H1 (cell line): ENCODE data around the gene C22orf42. TPM values are rescaled to one million over a fixed set of nuclear protein-coding genes. Genes with fewer than 3 reads are reported as not detected.
"Not testable (repeated sequence)": the region's sequence is repeated elsewhere in the genome, so short reads cannot be mapped to it uniquely, and the experiment has no call there.

Experiments used
- CTCF ChIA-PET: fragments of 300-600 bp; sonication (Branson Sonifier 250); formaldehyde crosslinking; loops from one replicate; lab custom pipeline; 2021; ENCODE audit not compliant: partially characterized antibody; lab: Charles Lee
- POLR2A ChIA-PET: fragments of 300-600 bp; sonication (Branson Sonifier 250); formaldehyde crosslinking; loops from one replicate; lab custom pipeline; 2021; ENCODE audit warnings: inconsistent platforms; ENCODE audit not compliant: partially characterized antibody; lab: Charles Lee
- DNase-seq, 2 experiments: peaks; one replicate each; pipeline versions ENCODE4 v3.0.0 to v3.0.0-alpha.2; 2010 to 2022; ENCODE audit warnings: low spot score in 2 of 2, low read depth in 1 of 2, mixed read lengths in 1 of 2
- FAIRE-seq: peaks from 2 replicates; lab custom pipeline; 2011; peaks lifted over from hg19 to GRCh38; lab: Jason Lieb, UNC
- H2AFZ ChIP-seq: 2 replicates; pipeline ENCODE4 v1.8.1; 2012; ENCODE audit warnings: low read length, inconsistent platforms
- H2AK5ac ChIP-seq: 2 replicates; pipeline ENCODE4 v1.6.1; 2013; ENCODE audit warnings: low read depth, low read length
- H2BK120ac ChIP-seq: replicated peaks from 2 replicates; pipeline ENCODE3; 2013; ENCODE audit warnings: low read depth, low read length, inconsistent platforms
- H2BK12ac ChIP-seq: 2 replicates; pipeline ENCODE4 v1.6.1; 2013; ENCODE audit warnings: low read depth, low read length
- H2BK15ac ChIP-seq: 2 replicates; pipeline ENCODE4 v1.6.1; 2013; ENCODE audit warnings: low read length
- H2BK20ac ChIP-seq: 2 replicates; pipeline ENCODE4 v1.6.1; 2013; ENCODE audit warnings: low read length
- H2BK5ac ChIP-seq: 2 replicates; pipeline ENCODE4 v1.6.1; 2013; ENCODE audit warnings: low read depth, low read length
- H3K14ac ChIP-seq: 2 replicates; pipeline ENCODE4 v1.6.1; 2013; ENCODE audit warnings: inconsistent platforms; ENCODE audit not compliant: insufficient read length
- H3K18ac ChIP-seq: 2 replicates; pipeline ENCODE4 v1.6.1; 2013; ENCODE audit warnings: low read length; ENCODE audit errors: extremely low read depth
- H3K23ac ChIP-seq: 2 replicates; pipeline ENCODE4 v1.6.1; 2013; ENCODE audit warnings: inconsistent platforms; ENCODE audit not compliant: insufficient read length
- H3K23me2 ChIP-seq: 2 replicates; pipeline ENCODE4 v1.6.1; 2013; ENCODE audit warnings: low read depth, low read length
- H3K27ac ChIP-seq: 2 replicates; pipeline ENCODE4 v1.6.1; 2011; ENCODE audit warnings: low read depth, low read length, inconsistent platforms
- H3K27me3 ChIP-seq, 4 experiments: replicated peaks in 1 of 4; 1 replicate in 1 of 4; 2 replicates in 3 of 4; pipeline versions ENCODE4 v1.6.1 to v1.8.1; 2011 to 2013; ENCODE audit warnings: low read length in 3 of 4, mild to moderate bottlenecking in 3 of 4, inconsistent platforms in 2 of 4, mixed read lengths in 2 of 4, moderate library complexity in 1 of 4; ENCODE audit not compliant: control insufficient read depth in 3 of 4, insufficient read depth in 3 of 4; ENCODE audit errors: extremely low read depth in 1 of 4
- H3K36me3 ChIP-seq, 4 experiments: 2 replicates each; pipeline versions ENCODE4 v1.6.1 to v1.8.1; 2011 to 2013; ENCODE audit warnings: mild to moderate bottlenecking in 4 of 4, low read length in 3 of 4, moderate library complexity in 2 of 4, control low read depth in 1 of 4, inconsistent platforms in 1 of 4; ENCODE audit not compliant: insufficient read depth in 4 of 4, control insufficient read depth in 2 of 4
- H3K4ac ChIP-seq: replicated peaks from 2 replicates; pipeline ENCODE3; 2013; ENCODE audit warnings: low read length, low read depth, mixed read lengths, inconsistent platforms; ENCODE audit not compliant: insufficient read length
- H3K4me1 ChIP-seq, 4 experiments: replicated peaks in 1 of 4; 1 replicate in 1 of 4; 2 replicates in 3 of 4; pipeline versions ENCODE4 v1.6.1 to v1.8.1; 2011 to 2013; ENCODE audit warnings: low read length in 3 of 4, inconsistent platforms in 2 of 4, mixed read lengths in 1 of 4; ENCODE audit not compliant: insufficient read depth in 4 of 4, control insufficient read depth in 3 of 4
- H3K4me2 ChIP-seq, 2 experiments: 2 replicates each; pipeline versions ENCODE4 v1.6.1 to v1.8.1; 2011 to 2013; ENCODE audit warnings: low read depth in 2 of 2, low read length in 2 of 2, control low read depth in 1 of 2, inconsistent platforms in 1 of 2, mild to moderate bottlenecking in 1 of 2; ENCODE audit not compliant: insufficient read depth in 1 of 2
- H3K4me3 ChIP-seq, 4 experiments: fragments of 200-600, 300-600 bp in 1 of 4; sonication (generic), shearing (Covaris generic), sonication (Bioruptor Twin) in 1 of 4; 2 replicates each; pipeline versions ENCODE4 v1.5.1 to v1.8.1; 2011 to 2016; ENCODE audit warnings: low read length in 4 of 4, low read depth in 3 of 4, control low read depth in 2 of 4, inconsistent platforms in 2 of 4, mild to moderate bottlenecking in 2 of 4, mixed read lengths in 1 of 4, moderate library complexity in 1 of 4; ENCODE audit not compliant: insufficient read depth in 2 of 4; ENCODE audit errors: extremely low read depth in 1 of 4
- H3K56ac ChIP-seq: replicated peaks from 2 replicates; pipeline ENCODE3; 2013; ENCODE audit warnings: low read depth, mild to moderate bottlenecking, mixed read lengths, low read length, inconsistent platforms; ENCODE audit not compliant: insufficient read length
- H3K79me1 ChIP-seq: 2 replicates; pipeline ENCODE4 v1.6.1; 2013; ENCODE audit warnings: low read depth, low read length, control low read depth
- H3K79me2 ChIP-seq, 2 experiments: 2 replicates each; pipeline versions ENCODE4 v1.6.1 to v1.8.1; 2012 to 2013; ENCODE audit warnings: low read length in 2 of 2, mild to moderate bottlenecking in 2 of 2, inconsistent platforms in 1 of 2; ENCODE audit not compliant: insufficient read depth in 2 of 2, control insufficient read depth in 1 of 2
- H3K9ac ChIP-seq, 4 experiments: replicated peaks in 1 of 4; 1 replicate in 1 of 4; 2 replicates in 3 of 4; pipeline versions ENCODE4 v1.6.1 to v1.8.1; 2011 to 2013; ENCODE audit warnings: low read depth in 3 of 4, low read length in 3 of 4, control low read depth in 2 of 4, mild to moderate bottlenecking in 2 of 4, moderate library complexity in 2 of 4, inconsistent platforms in 1 of 4; ENCODE audit errors: extremely low read depth in 1 of 4
- H3K9me3 ChIP-seq, 2 experiments: 2 replicates each; pipeline versions ENCODE4 v1.6.1 to v1.8.1; 2012 to 2013; ENCODE audit warnings: mild to moderate bottlenecking in 2 of 2, moderate library complexity in 2 of 2, control low read depth in 1 of 2, inconsistent platforms in 1 of 2, low read depth in 1 of 2, low read length in 1 of 2, mixed read lengths in 1 of 2; ENCODE audit not compliant: insufficient read depth in 2 of 2
- H4K20me1 ChIP-seq, 2 experiments: replicated peaks in 1 of 2; 2 replicates each; pipeline versions ENCODE3 to v1.8.1; 2011 to 2013; ENCODE audit warnings: inconsistent platforms in 2 of 2, low read length in 2 of 2, mild to moderate bottlenecking in 1 of 2; ENCODE audit not compliant: insufficient read depth in 2 of 2, control insufficient read depth in 1 of 2
- H4K5ac ChIP-seq: 2 replicates; pipeline ENCODE4 v1.6.1; 2013; ENCODE audit warnings: low read length, low read depth, mixed read lengths, inconsistent platforms; ENCODE audit not compliant: insufficient read length
- H4K8ac ChIP-seq: 2 replicates; pipeline ENCODE4 v1.8.0; 2013; ENCODE audit warnings: mild to moderate bottlenecking, moderate library complexity, low read length, inconsistent platforms; ENCODE audit not compliant: insufficient read depth; ENCODE audit errors: extremely low read depth
- H4K91ac ChIP-seq: replicated peaks from 2 replicates; pipeline ENCODE3; 2013; ENCODE audit warnings: low read length, mixed read lengths, inconsistent platforms; ENCODE audit not compliant: insufficient read length
- WGBS, 2 experiments: shearing (Covaris generic) in 1 of 2; methylation state at CpG; one replicate each; pipeline versions ENCODE4 v1.1.6 to v1.1.7; 2013 to 2015; ENCODE audit warnings: low lambda C conversion rate in 2 of 2, mixed read lengths in 2 of 2, inconsistent platforms in 1 of 2, low coverage in 1 of 2, missing lambda C conversion rate in 1 of 2; ENCODE audit not compliant: insufficient replicate concordance in 2 of 2, insufficient coverage in 1 of 2, insufficient read length in 1 of 2; ENCODE audit errors: extremely low coverage in 1 of 2, missing lambda C conversion rate in 1 of 2; 5-methylcytosine and 5-hydroxymethylcytosine counted together
- polyA plus RNA-seq, 7 experiments: library from polyadenylated mRNA; depleted of rRNA in 3 of 7; stranded (reverse) in 5 of 7; unstranded in 2 of 7; fragments of >200 nt in 5 of 7; fragments of 200-250 nt in 2 of 7; gene quantifications; 1 replicate in 5 of 7; 2 replicates in 1 of 7; 4 replicates in 1 of 7; pipeline versions ENCODE4 v1.2.1 to v1.2.3, GENCODE V29; 2011 to 2013; ENCODE audit warnings: missing spikeins in 2 of 7, mixed read lengths in 2 of 7
- total RNA-seq: library from RNA; stranded (reverse); fragmentation: NEBNext Ultra II Directional; extraction: Animal tissue kit (Norgen Biotek cat#: 25700); gene quantifications from 2 replicates; pipeline ENCODE4 v1.2.1, GENCODE V29; 2021

C22orf42 gene
- total and polyA plus RNA-seq, 2 of the 8 experiments (the other 6 are each of a cell fraction or from before 2014, with no cell fraction given) = 0.50 TPM; not detected in 1

DNA sequence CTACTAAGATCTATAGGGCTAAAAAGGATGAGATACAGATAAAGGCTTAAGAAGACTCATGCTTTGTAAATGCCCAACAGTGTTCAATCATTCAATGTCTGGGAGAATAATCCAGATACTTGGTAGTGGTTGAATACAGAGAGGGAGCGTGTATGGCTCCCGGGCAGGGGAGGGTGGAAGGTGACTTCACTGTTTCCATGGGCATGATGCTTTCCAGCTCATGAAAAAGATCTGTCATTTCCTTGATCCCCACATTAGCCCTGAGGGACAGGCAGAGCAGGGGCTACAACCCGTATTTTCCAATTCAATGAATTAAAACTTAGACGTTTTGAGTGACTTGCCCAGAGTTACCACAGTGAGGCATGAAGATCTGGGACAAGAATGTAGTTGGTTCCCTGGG, 4.4 kb downstream of the C22orf42 start:
- H2AFZ ChIP-seq, H2BK12ac ChIP-seq, H3K4me1 ChIP-seq, H3K4me3 ChIP-seq, H2AK5ac ChIP-seq, H3K56ac ChIP-seq, DNase-seq, H3K79me1 ChIP-seq, H3K27me3 ChIP-seq, H3K4ac ChIP-seq, H2BK120ac ChIP-seq, H2BK20ac ChIP-seq, H3K9ac ChIP-seq, H3K79me2 ChIP-seq, H3K27ac ChIP-seq, POLR2A ChIA-PET, H3K23ac ChIP-seq, H2BK5ac ChIP-seq, H4K91ac ChIP-seq, H3K14ac ChIP-seq, H4K20me1 ChIP-seq, H3K18ac ChIP-seq, H4K5ac ChIP-seq, H3K36me3 ChIP-seq, H3K9me3 ChIP-seq, H4K8ac ChIP-seq, H2BK15ac ChIP-seq, H3K4me2 ChIP-seq, FAIRE-seq, H3K23me2 ChIP-seq: not testable (repeated sequence)
- CTCF ChIA-PET = interaction anchor here (1.2 kb wide), 1 partner anchor 53 kb away, joined by 3 read pairs; no protein-coding TSS in a partner anchor
- WGBS, 2 experiments = 90% methylated on average over 4 of the region's 4 CpGs; no CpG with 5 or more reads in 1 of the 2 experiments

DNA sequence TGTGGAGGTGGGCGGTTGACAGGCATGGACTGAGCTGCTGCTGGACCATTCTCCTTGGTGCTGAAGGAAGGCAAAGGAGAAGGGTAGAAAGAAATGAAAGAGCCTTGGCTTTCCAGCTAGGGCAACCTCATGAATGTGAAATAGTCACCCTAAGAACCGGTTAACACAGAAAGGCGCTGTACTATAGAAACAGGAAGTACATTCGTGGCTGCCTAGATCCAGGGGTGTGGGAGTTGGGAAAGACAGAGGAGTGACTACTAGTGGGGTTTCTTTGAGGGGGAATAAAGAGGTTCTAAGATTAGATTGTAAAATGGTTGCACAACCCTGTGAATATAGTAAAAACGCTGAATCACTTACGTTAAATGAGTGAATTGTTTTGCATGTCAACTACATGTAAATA, 7.5 kb downstream of the C22orf42 start:
- H3K79me2 ChIP-seq, H3K36me3 ChIP-seq, H2BK12ac ChIP-seq, H2AK5ac ChIP-seq, H3K14ac ChIP-seq, H3K4me2 ChIP-seq, CTCF ChIA-PET, H3K4me1 ChIP-seq, H2BK120ac ChIP-seq, DNase-seq, H4K91ac ChIP-seq, H3K27ac ChIP-seq, H3K9me3 ChIP-seq, H2BK5ac ChIP-seq, H3K79me1 ChIP-seq, H3K4ac ChIP-seq, H4K8ac ChIP-seq, POLR2A ChIA-PET, H3K4me3 ChIP-seq, FAIRE-seq, H3K9ac ChIP-seq, H3K56ac ChIP-seq, H3K27me3 ChIP-seq, H4K5ac ChIP-seq, H2BK20ac ChIP-seq, H2AFZ ChIP-seq, H3K18ac ChIP-seq, H3K23me2 ChIP-seq, H3K23ac ChIP-seq, H4K20me1 ChIP-seq, H2BK15ac ChIP-seq: not testable (repeated sequence)
- 87% methylated on average over 6 of the region's 6 CpGs; no CpG with 5 or more reads in 1 of the 2 experiments for WGBS, 2 experiments
